NCI-H748 treated with DMSO at 0.1 percent for 48 hours (cell line): ENCODE measurements around the gene SRGAP2B.
"Not testable (repeated sequence)": the region's sequence is repeated elsewhere in the genome, so short reads cannot be mapped to it uniquely, and the experiment has no call there.

Experiments
- DNase-seq: peaks from one replicate; lab custom pipeline; 2025; lab: John Stamatoyannopoulos, UW

Gene SRGAP2B

DNA sequence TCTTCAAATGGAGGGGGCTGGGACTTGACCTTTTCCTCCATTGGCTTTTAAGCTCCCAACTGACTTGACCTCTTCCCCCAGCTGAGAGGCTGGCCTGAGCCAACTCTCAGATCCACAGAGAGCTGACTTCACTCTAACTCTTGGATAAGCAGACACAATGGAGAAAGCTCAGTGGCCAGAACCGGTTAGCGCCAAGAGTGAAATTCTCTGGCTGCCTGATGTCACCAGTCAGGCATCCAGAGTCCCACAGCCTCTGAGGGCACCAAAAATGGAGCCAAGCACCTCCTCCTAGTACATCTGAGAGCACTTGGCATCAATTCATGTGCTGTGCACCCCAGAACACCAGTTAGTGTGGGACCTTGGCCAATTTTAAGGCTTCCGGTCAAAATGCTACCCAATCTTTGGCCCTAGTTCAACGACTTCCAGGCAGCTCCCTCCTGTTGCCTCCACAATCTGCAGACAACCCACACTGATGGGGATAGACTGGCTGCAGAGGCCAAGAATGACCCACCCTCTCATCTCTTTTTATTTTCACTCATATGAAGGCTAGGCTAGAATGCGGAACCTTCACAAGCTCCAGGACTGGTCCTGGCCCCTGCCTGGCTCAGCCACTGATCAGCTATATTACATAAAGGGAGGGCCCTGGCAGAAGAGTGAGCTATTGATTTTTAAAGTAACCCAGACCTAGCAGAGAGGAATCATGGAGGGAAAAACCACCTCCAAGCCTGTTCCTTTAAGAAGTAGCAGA lies 200.5 kb downstream of the SRGAP2B start:
- not testable (repeated sequence) for DNase-seq

DNA sequence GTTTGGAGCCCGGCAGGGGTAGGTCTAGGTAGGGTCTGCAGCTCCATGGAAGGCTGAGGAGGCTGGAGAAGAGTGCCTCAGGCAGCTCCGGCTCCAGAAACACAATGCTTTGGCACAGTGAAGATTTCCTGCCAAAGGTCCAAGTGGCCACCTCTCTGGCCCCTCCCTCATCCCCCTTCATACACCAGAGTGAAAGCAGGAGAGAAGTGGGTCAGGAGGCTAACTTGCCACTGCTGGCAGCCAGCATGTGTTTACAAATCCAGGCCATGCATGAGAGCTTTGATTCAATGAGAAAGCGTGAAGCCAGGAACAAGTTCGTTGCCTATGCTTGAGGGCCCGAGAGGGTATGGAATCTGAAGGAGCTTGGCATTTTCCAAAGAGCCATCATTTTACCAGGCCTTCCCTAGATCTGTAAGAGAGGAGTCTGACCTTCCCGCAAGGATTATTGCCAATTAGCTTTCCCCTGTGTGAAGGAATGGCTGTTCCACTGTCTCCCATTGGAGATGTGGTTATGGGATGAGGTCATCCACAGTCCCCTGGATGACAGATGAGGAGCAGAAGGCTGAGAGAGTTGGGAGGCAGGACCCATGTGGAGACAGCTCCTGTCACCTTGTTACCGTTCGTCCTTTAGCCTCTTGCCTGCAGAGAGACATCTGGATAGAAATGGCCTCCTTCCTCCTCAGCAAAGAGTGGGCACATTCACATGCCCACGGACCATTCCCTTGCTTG lies 201.3 kb downstream of the SRGAP2B start:
- not testable (repeated sequence) for DNase-seq

DNA sequence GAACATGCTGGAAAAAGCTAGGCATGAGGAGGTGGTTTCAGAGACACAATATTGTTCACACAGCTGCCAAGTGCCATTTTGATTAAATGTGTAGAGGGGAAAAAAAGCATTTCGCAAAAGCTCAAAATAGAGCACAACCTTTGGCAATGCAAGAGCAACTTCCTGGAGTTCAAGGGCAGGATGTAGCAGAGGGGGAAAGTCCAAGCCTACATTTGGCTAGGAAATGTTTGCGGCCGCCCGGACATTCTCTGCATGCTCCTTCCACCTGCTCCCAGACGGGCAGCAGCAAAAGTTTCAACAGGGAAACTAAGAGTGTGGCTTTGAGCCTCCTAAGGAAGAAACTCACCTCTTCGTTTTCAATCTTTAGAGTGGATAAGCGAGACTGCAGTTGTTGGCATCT lies 202.1 kb downstream of the SRGAP2B start:
- not testable (repeated sequence) for DNase-seq

DNA sequence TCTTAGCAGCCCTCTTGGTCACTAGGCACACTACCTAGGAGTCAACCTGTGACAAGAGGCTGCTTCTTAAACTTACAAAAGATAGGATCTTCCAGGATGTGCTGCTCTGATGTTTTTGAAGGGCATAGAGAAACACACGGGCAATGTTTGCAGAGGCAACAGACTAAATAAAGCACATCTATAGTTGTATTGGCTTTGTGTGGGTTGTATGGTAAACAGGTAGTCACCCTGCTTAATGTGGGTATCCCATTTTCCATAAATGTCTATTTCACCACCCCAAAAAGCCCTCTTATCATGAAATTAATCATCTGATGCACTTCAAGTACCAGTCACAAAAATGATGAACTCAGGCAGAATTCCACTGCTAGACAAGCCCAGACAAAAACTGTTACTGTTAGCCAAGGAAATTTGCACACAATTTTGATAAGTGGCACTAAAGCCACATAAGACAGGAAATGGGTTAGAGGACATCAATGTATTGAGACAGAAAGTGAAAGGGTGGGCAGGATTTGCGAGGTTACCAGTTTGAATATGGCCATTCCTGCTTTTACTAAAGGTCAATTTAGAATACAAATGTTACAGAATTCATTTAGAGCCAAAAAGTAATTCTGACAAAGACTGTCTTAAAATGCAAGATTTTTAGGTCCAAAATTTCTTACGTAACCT lies 205.5 kb downstream of the SRGAP2B start:
- DNase-seq: not testable (repeated sequence)

DNA sequence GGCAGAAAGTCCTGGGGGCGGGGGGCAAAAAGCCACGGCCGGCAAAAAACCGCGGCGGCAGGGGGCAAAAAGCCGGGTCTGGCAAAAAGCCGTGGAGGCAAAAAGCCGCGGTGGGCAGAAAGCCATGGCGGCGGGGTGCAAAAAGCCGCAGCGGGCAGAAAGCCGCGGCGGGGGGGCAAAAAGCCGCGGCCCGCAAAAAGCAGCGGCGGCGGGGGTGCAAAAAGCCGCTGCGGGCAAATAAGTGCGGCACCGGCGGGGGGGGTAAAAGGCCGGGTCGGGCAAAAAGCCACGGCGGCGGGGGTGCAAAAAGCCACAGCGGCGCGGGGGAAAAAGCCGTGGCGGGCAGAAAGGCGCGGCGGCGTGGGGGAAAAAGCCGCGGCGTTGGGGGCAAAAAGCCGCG lies 212.1 kb downstream of the SRGAP2B start:
- DNase-seq: not testable (repeated sequence)

DNA sequence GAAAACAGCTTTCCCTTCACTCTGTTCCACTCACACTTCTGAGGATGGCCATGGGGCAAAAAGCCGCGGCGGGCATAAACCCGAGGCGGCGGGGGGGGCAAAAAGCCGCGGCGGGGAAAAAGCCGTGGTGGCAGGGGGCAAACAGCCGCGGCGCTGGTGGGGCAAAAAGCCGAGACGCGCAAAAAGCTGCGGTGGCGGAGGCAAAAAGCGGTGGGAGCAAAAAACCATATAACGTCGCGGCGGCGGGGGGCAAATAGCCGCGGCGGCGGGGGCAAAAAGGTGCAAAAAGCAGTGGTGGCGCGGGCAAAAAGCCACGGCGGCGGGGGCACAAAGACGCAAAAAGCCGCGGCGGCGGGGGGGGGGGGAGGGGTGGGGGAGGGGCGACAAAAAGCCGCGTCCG lies 212.8 kb downstream of the SRGAP2B start:
- not testable (repeated sequence) for DNase-seq

DNA sequence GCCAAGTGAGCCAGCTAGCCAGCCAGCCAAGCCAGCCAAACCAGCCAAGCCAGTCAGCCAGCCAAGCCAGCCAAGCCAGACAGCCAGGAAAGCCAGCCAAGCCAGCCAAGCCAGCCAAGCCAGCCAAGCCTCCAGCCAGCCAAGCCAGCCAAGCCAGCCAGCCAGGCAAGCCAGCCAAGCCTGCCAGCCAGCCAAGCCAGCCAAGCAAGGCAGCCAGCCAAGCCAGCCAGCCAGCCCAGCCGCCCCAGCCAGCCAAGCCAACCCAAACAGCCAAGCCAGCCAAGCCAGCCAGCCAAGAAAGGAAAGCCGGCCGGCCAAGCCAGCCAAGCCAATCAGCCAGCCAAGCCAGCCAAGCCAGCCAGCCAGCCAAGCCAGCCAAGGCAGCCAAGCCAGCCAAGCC lies 236.5 kb downstream of the SRGAP2B start:
- not testable (repeated sequence) for DNase-seq
